Duodenal mucosa (tissue), 2 donors: ENCODE measurements around the gene HTR6.

Experiments
- H3K27ac ChIP-seq: one replicate; pipeline ENCODE4 v1.7.0; 2013; ENCODE audit warnings: low read depth, low read length
- H3K27me3 ChIP-seq, 2 donors: one replicate each; pipeline ENCODE4 v1.7.0; 2013; ENCODE audit warnings: low read length in 2 of 2, control low read depth in 1 of 2; ENCODE audit not compliant: insufficient read depth in 2 of 2, control insufficient read depth in 1 of 2
- H3K36me3 ChIP-seq, 2 donors: one replicate each; pipeline ENCODE4 v1.7.0; 2013; ENCODE audit warnings: low read length in 2 of 2, control low read depth in 1 of 2; ENCODE audit not compliant: insufficient read depth in 2 of 2, control insufficient read depth in 1 of 2
- H3K4me1 ChIP-seq, 2 donors: one replicate each; pipeline ENCODE4 v1.7.0; 2013; ENCODE audit warnings: low read length in 2 of 2, control low read depth in 1 of 2; ENCODE audit not compliant: insufficient read depth in 2 of 2, control insufficient read depth in 1 of 2
- H3K4me3 ChIP-seq, 2 donors: one replicate each; pipeline ENCODE4 v1.7.0; 2013; ENCODE audit warnings: low read length in 2 of 2, low read depth in 1 of 2
- H3K9ac ChIP-seq, 2 donors: one replicate each; pipeline ENCODE4 v1.7.0; 2013; ENCODE audit warnings: low read length in 2 of 2, low read depth in 1 of 2
- H3K9me3 ChIP-seq, 2 donors: one replicate each; pipeline ENCODE4 v1.7.0; 2013; ENCODE audit warnings: low read length in 2 of 2, control low read depth in 1 of 2; ENCODE audit not compliant: control insufficient read depth in 1 of 2

The HTR6 gene

DNA sequence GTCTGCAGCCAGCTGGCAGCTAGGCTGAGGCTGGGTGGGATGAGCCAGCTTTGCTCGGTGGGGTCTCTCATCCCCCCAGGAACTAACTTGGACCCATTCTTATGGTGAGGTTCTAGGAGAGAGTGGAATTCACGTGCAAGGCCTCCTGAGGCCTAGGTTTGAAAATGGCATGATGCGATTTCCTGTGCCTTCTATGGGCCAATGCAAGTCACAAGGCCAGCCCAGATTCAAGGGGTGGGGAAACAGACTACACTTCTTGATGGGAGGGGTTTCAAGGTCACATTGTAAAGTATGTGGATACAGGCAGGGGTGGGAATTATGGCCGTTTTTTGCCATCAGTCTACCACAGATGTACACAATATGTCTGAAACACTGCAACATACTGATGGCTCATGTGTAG lies 48.3 kb downstream of the HTR6 start:
- no peak overlapping the region for H3K9ac ChIP-seq
- no peaks in the 10 kb centered on the region for H3K9me3 ChIP-seq
- peaks cover 3 to 24% of the 10 kb centered on the region in 2 donors for H3K36me3 ChIP-seq
- H3K4me1 ChIP-seq: no peaks in the 10 kb centered on the region
- no peak overlapping the region for H3K4me3 ChIP-seq
- H3K27ac ChIP-seq: no peak overlapping the region
- H3K27me3 ChIP-seq: no peaks in the 10 kb centered on the region

DNA sequence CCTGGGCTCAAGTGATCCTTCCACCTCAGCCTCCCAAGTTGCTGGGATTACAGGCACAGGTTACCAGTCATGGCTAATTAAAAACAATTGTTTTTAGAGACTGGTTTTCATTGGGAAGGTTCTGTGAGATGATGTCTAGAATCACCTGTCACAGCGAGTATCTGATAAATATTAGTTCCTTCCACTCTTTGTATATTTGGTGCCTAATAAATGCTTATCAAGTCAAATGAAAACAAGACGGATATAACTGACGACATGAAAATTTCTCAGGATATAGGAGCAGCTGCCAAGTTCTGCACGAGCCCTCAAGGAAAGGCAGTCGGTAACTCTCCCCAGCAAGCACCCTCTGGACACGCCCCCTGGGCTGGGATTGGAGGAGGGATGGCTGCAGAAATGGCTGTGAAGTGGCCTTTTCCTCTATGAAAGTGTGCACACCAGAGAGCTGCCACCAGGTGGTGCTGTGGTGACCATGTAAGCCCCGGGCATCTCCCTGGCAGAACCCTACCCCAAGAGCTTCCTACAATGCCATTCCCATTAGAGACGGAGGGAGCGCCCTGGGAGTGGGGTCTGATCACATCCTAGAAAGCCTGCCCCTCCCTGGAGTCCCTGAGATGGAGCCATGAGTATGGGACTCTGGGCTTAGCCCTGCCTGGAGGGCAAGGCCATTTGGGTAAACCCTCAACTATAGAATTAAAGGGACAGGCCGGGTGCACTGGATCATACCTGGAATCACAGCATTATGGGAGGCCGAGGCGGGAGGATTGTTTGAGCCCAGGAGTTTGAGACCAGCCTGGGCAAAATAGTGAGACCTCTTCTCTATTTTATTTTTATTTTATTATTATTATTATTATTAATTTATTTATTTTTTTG lies 50.9 kb downstream of the HTR6 start:
- Histone ChIP-seq H3K4me1 (no peaks in the 10 kb centered on the region), H3K9ac (no peak overlapping the region), H3K36me3 (peaks cover 3 to 21% of the 10 kb centered on the region in 2 donors)

DNA sequence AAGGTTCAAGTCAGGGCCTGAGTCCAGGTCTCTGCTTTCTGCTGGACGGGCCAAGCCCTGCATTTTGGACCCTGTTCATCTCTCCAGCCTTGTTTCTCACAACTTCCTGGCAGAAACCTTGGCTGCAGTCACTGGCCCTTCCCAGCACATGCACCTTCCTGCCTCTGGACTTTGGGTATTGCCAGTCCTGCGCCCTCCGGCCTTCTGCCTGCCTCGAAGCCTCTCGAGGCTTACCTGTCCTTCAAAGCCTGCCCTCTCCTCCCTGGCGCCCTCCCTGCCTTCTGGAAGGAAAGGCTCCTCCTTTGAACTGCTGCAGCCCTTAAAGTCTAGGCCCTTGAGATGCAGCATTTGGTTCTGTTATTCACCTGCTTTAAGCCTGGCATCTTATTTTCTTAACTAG lies 52.8 kb downstream of the HTR6 start:
- no peak overlapping the region for H3K27ac ChIP-seq
- H3K27me3 ChIP-seq: no peaks in the 10 kb centered on the region
- no peaks in the 10 kb centered on the region for H3K9me3 ChIP-seq
- no peak overlapping the region for H3K9ac ChIP-seq
- no peak overlapping the region for H3K4me3 ChIP-seq
- H3K36me3 ChIP-seq: peaks cover 6 to 18% of the 10 kb centered on the region in 2 donors
- no peaks in the 10 kb centered on the region for H3K4me1 ChIP-seq

More for the DNA sequence above, 50.9 kb downstream of the HTR6 start:
- Histone ChIP-seq H3K27ac (no peak overlapping the region), H3K9me3 (no peaks in the 10 kb centered on the region), H3K27me3 (no peaks in the 10 kb centered on the region), H3K4me3 (no peak overlapping the region)

DNA sequence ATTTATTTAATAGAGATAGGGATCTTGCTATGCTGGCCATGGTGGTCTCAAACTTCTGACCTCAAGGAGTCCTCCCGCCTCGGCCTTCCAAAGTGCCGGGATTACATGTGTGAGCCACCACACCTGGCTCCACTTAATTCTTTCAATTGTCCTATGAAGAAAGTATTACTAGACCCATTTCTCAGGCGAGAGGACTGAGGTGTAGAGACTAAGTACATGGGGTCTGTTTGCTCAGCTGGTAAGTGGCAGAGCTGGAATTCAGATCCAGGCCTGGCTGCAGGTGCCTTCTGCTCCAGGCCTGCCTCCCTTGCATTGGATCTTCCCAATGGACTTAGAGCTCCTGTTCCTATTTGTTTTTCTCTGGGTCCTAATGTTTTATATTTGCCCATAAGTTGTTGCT lies 55.5 kb downstream of the HTR6 start:
- Histone ChIP-seq H3K9me3 (no peaks in the 10 kb centered on the region), H3K36me3 (peaks cover 16 to 30% of the 10 kb centered on the region in 2 donors), H3K27ac (no peak overlapping the region), H3K4me1 (no peaks in the 10 kb centered on the region), H3K4me3 (no peak overlapping the region), H3K27me3 (no peaks in the 10 kb centered on the region), H3K9ac (no peak overlapping the region)

DNA sequence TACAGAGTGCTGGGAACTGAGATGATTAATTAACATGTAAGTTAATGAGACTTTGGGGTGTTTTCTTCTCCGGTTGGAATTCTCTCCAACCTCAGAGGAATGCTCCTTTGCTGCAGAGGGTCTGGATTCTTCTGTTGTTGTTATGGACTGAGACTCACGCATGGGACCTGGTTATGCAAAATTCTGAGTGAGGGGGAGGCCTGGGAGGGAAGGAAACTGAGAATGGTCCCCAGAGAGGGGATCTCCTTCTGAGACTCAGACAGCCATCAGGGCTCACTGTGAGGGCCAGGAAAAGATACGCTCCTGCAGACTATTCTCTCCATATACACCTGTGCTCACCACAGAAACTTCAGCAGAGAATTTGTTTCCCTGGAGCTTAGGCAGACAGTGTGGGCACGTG lies 56.3 kb downstream of the HTR6 start:
- Histone ChIP-seq H3K27me3 (no peaks in the 10 kb centered on the region), H3K36me3 (peaks cover 22 to 38% of the 10 kb centered on the region in 2 donors), H3K4me3 (no peak overlapping the region), H3K9me3 (no peaks in the 10 kb centered on the region), H3K9ac (no peak overlapping the region), H3K27ac (no peak overlapping the region), H3K4me1 (no peaks in the 10 kb centered on the region)

DNA sequence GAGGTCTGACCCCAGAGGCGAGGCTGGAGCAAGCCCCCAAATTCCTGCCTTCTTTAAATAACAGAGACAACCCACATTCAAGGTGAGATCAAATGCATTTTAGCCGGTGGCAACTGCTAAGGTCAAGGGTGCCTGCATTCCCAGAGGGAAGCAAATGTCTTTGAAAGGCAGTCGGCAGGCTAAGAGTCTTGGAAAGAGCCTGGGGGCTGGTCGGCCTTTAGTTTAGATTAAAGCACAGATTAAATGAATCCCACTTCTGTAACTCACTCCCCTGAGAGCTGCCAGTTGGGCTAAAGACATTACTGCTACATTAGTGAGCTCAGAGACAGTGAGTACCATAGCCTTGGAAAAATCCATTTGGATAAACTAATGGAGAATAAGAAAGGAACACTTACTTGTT lies 59.2 kb downstream of the HTR6 start:
- no peak overlapping the region for H3K4me3 ChIP-seq
- H3K4me1 ChIP-seq: no peaks in the 10 kb centered on the region
- H3K9ac ChIP-seq: no peak overlapping the region
- H3K27ac ChIP-seq: no peak overlapping the region
- H3K36me3 ChIP-seq: peaks cover 23 to 50% of the 10 kb centered on the region in 2 donors
- no peaks in the 10 kb centered on the region for H3K27me3 ChIP-seq
- no peaks in the 10 kb centered on the region for H3K9me3 ChIP-seq

DNA sequence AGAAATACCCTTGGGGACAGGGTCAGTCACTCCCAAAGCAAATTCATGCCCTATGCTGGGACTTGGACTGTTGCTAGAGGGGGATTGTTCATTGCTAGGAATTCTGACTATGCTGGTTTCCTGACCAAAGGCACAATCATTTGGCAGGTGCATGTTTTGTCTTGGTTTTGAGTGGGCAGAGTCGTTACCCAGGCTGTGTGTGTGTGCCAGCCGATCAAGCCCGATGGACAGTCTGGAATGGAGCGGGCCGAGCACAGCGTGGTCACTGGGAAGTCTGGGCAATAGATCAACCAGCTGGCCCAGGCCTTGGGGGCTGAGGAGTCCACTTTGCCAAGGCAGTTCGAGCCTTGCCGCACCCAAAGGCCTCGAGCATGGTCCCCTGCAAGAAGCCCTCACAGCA lies 60.9 kb downstream of the HTR6 start:
- no peak overlapping the region for H3K4me3 ChIP-seq
- no peaks in the 10 kb centered on the region for H3K4me1 ChIP-seq
- peaks cover 0 to 7% of the 10 kb centered on the region in 2 donors for H3K9me3 ChIP-seq
- H3K36me3 ChIP-seq: peaks cover 32 to 53% of the 10 kb centered on the region in 2 donors
- H3K27ac ChIP-seq: no peak overlapping the region
- no peaks in the 10 kb centered on the region for H3K27me3 ChIP-seq
- H3K9ac ChIP-seq: no peak overlapping the region

DNA sequence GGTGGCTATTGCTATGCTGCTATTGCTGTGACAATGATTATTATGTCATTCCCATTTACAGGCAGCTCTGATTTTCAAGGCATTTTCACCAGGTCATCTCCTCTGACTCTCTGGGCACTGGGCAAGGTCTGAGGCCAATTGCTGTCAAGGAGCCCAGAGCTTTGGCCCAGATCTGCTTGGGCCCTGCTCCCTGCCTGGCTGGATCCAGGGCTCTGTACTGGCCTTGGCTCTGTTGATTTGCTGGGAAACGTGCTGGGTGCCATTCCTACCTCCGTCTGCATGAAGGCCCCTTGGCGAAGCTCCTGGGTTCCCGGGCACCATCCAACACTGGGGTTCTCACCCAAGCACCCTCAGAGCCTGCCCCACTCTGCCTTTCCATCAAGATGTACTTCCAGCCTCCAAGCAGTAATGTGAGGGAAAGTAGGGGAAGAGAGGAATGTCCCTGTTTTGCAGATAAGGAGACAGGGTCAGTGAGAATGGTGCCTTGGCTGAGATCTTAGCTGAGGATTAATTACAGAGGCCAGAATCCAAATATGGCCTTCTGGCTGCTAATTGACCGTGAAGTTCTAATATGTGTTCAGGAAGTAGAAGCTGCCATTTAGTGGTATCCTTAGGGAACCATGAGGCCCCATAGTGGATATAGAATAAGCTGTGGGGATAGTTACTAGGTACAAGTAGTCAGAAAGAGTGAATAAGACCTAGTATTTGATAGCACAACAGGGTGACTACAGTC lies 63.9 kb downstream of the HTR6 start:
- H3K9ac ChIP-seq: no peak overlapping the region
- H3K27ac ChIP-seq: no peak overlapping the region
- no peak overlapping the region for H3K4me3 ChIP-seq
- H3K27me3 ChIP-seq: no peaks in the 10 kb centered on the region
- H3K36me3 ChIP-seq: peaks cover 28 to 56% of the 10 kb centered on the region in 2 donors
- H3K9me3 ChIP-seq: peaks cover 0 to 11% of the 10 kb centered on the region in 2 donors
- no peaks in the 10 kb centered on the region for H3K4me1 ChIP-seq

DNA sequence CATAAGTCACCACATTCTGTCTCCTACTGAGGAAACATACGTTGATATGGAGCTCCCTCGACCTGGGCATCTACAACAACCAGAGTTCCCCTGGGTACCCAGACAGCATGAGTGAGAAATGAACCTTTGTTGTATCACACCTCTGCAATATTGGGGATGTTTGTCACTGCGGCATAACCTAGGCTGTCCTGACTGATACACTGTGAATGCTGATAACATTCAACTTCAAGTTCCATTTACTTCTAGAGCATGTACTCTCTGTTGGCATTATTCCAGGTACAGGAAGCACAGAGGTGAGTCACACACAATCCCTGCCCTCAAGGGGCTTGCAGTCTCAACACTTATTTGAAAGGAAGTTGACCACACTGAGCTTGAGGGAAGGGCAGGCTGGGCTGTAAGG lies 65.6 kb downstream of the HTR6 start:
- peaks cover 21 to 64% of the 10 kb centered on the region in 2 donors for H3K36me3 ChIP-seq
- no peak overlapping the region for H3K27ac ChIP-seq
- no peak overlapping the region for H3K4me3 ChIP-seq
- H3K4me1 ChIP-seq: no peaks in the 10 kb centered on the region
- H3K9me3 ChIP-seq: peaks cover 0 to 11% of the 10 kb centered on the region in 2 donors
- H3K9ac ChIP-seq: no peak overlapping the region
- H3K27me3 ChIP-seq: no peaks in the 10 kb centered on the region
